NCI-H460 (cell line): Measurements from ENCODE around the gene NMRK1. TPM values are rescaled to one million over a fixed set of nuclear protein-coding genes. Genes with fewer than 3 reads are reported as not detected.

Experiments
- DNase-seq: peaks from one replicate; pipeline ENCODE4 v3.0.0-alpha.2; 2016; ENCODE audit warnings: low read depth; ENCODE audit errors: extremely low read depth
- total RNA-seq: library from RNA; depleted of rRNA; stranded (reverse); fragments of >200 nt; shearing (Covaris generic); gene quantifications from 2 replicates; pipeline ENCODE4 v1.2.3, GENCODE V29; 2014

The NMRK1 gene
- total RNA-seq, 1 experiment from 2014 or later, result 23.3 TPM

GRCh38 chr9:75104607-75105006, 16.7 kb upstream of the NMRK1 start:
- DNase-seq, result no peak

- DNase-seq, result no peak
Measured at GRCh38 chr9:75102177-75102790, 14.3 kb upstream of the NMRK1 start.

GRCh38 chr9:75101004-75101588, 13.1 kb upstream of the NMRK1 start:
- no peak for DNase-seq

- DNase-seq, result no peak
Measured at GRCh38 chr9:75096796-75097195, 8.8 kb upstream of the NMRK1 start.

GRCh38 chr9:75092766-75093165, 4.8 kb upstream of the NMRK1 start:
- no peak for DNase-seq

GRCh38 chr9:75090579-75090978, 2.6 kb upstream of the NMRK1 start:
- no peak for DNase-seq

- DNase-seq, result no peak
Measured at GRCh38 chr9:75089373-75089766, 1.4 kb upstream of the NMRK1 start.

GRCh38 chr9:75088646-75089372, 854 bp upstream of the NMRK1 start:
- DNase-seq, result peak; percentile 33

- DNase-seq, result peak; percentile 28
Measured at GRCh38 chr9:75087289-75087823, 599 bp downstream of the NMRK1 start.

- no peak for DNase-seq
Measured at GRCh38 chr9:75086541-75087288, 1.2 kb downstream of the NMRK1 start.

GRCh38 chr9:75085640-75086039, 2.3 kb downstream of the NMRK1 start:
- no peak for DNase-seq

- no peak for DNase-seq
Measured at GRCh38 chr9:75084081-75084672, 3.8 kb downstream of the NMRK1 start.

- no peak for DNase-seq
Measured at GRCh38 chr9:75083188-75083970, 4.6 kb downstream of the NMRK1 start.

GRCh38 chr9:75081632-75082031, 6.3 kb downstream of the NMRK1 start:
- no peak for DNase-seq

- DNase-seq, result no peak
Measured at GRCh38 chr9:75072895-75073294, 15.1 kb downstream of the NMRK1 start.

GRCh38 chr9:75071530-75072122, 16.3 kb downstream of the NMRK1 start:
- DNase-seq, result no peak

GRCh38 chr9:75069171-75069570, 18.8 kb downstream of the NMRK1 start:
- no peak for DNase-seq

- no peak for DNase-seq
Measured at GRCh38 chr9:75067894-75068293, 20.1 kb downstream of the NMRK1 start.

GRCh38 chr9:75065510-75065909, 22.4 kb downstream of the NMRK1 start:
- DNase-seq, result no peak
